Measurements from ENCODE around the gene XYLT1. TPM values are rescaled to one million over a fixed set of nuclear protein-coding genes. Genes with fewer than 3 reads are reported as not detected.
A peak's percentile ranks its signal among the peaks of the same experiment; 100 is the strongest.

XYLT1 gene
- total RNA-seq, 1 donor from 2014 or later, result 17.6 TPM

- Mint-ChIP-seq H3K4me1 (ENCODE audit: low read depth) (no peaks in the 10 kb centered on the region), H3K9me3 (ENCODE audit: low read depth) (peaks cover 2% of the 10 kb centered on the region), H3K27ac (ENCODE audit: unreplicated experiment) (no peak overlapping the region), H3K27me3 (ENCODE audit: low read depth) (peaks cover 12% of the 10 kb centered on the region), H3K36me3 (ENCODE audit: low read depth) (no peaks in the 10 kb centered on the region), H3K4me3 (ENCODE audit: unreplicated experiment) (no peak overlapping the region)
- no peak for TF ChIP-seq CTCF (IDR thresholded peaks at IDR 0.05)
- no peak for DNase-seq (ENCODE audit: low spot score)
These were observed 387.1 kb downstream of the XYLT1 start for GRCh38 chr16:17083628-17084027.

- no peaks in the 10 kb centered on the region for H3K4me1 Mint-ChIP-seq (ENCODE audit: low read depth)
- H3K27ac Mint-ChIP-seq (ENCODE audit: unreplicated experiment), result no peak overlapping the region
- TF ChIP-seq CTCF (IDR thresholded peaks at IDR 0.05), result no peak
- no peak for DNase-seq (ENCODE audit: low spot score)
- H3K27me3 Mint-ChIP-seq (ENCODE audit: low read depth), result peaks cover 12% of the 10 kb centered on the region
- no peaks in the 10 kb centered on the region for H3K36me3 Mint-ChIP-seq (ENCODE audit: low read depth)
- no peak overlapping the region for H3K4me3 Mint-ChIP-seq (ENCODE audit: unreplicated experiment)
- H3K9me3 Mint-ChIP-seq (ENCODE audit: low read depth), result peaks cover 2% of the 10 kb centered on the region
These were observed 388.5 kb downstream of the XYLT1 start for GRCh38 chr16:17082095-17082882.

GRCh38 chr16:17080105-17080504 lies 390.7 kb downstream of the XYLT1 start:
- no peaks in the 10 kb centered on the region for H3K4me1 Mint-ChIP-seq (ENCODE audit: low read depth)

GRCh38 chr16:17078931-17079631 lies 391.7 kb downstream of the XYLT1 start:
- Mint-ChIP-seq H3K27me3 (ENCODE audit: low read depth) (peaks cover 9% of the 10 kb centered on the region), H3K4me1 (ENCODE audit: low read depth) (no peaks in the 10 kb centered on the region), H3K4me3 (ENCODE audit: unreplicated experiment) (no peak overlapping the region), H3K9me3 (ENCODE audit: low read depth) (no peaks in the 10 kb centered on the region), H3K27ac (ENCODE audit: unreplicated experiment) (no peak overlapping the region), H3K36me3 (ENCODE audit: low read depth) (no peaks in the 10 kb centered on the region)
- TF ChIP-seq CTCF (IDR thresholded peaks at IDR 0.05), result peak; percentile 9
- no peak for DNase-seq (ENCODE audit: low spot score)

More at GRCh38 chr16:17080105-17080504, 390.7 kb downstream of the XYLT1 start:
- Mint-ChIP-seq H3K27me3 (ENCODE audit: low read depth) (peaks cover 9% of the 10 kb centered on the region), H3K4me3 (ENCODE audit: unreplicated experiment) (no peak overlapping the region), H3K9me3 (ENCODE audit: low read depth) (no peaks in the 10 kb centered on the region), H3K27ac (ENCODE audit: unreplicated experiment) (no peak overlapping the region), H3K36me3 (ENCODE audit: low read depth) (no peaks in the 10 kb centered on the region)
- DNase-seq (ENCODE audit: low spot score), result no peak
- no peak for TF ChIP-seq CTCF (IDR thresholded peaks at IDR 0.05)

GRCh38 chr16:17076818-17077498 lies 393.8 kb downstream of the XYLT1 start:
- Mint-ChIP-seq H3K4me1 (ENCODE audit: low read depth) (no peaks in the 10 kb centered on the region), H3K27me3 (ENCODE audit: low read depth) (peaks cover 9% of the 10 kb centered on the region), H3K4me3 (ENCODE audit: unreplicated experiment) (no peak overlapping the region), H3K36me3 (ENCODE audit: low read depth) (no peaks in the 10 kb centered on the region), H3K9me3 (ENCODE audit: low read depth) (peaks cover 3% of the 10 kb centered on the region), H3K27ac (ENCODE audit: unreplicated experiment) (no peak overlapping the region)
- DNase-seq (ENCODE audit: low spot score), result no peak
- no peak for TF ChIP-seq CTCF (IDR thresholded peaks at IDR 0.05)
